Suprapubic skin (tissue), 4 donors: ENCODE data around the gene NET1.

Experiments
- CTCF ChIP-seq, 2 donors: fragments of 200-600 bp in 1 of 2; fragments of 450-650 bp in 1 of 2; sonication (generic) in 1 of 2; IDR thresholded peaks; one replicate each; pipeline ENCODE4 v1.5.1; 2016 to 2019; ENCODE audit warnings: antibody characterized with exemption in 2 of 2, mild to moderate bottlenecking in 1 of 2, moderate library complexity in 1 of 2
- EP300 ChIP-seq: sonication (generic); formaldehyde crosslinking; IDR thresholded peaks from one replicate; pipeline ENCODE4 v1.6.1; 2017; ENCODE audit warnings: antibody characterized with exemption
- POLR2A ChIP-seq, 2 donors: fragments of 450-650 bp; IDR thresholded peaks; one replicate each; pipeline ENCODE4 v1.6.1; 2017; ENCODE audit warnings: antibody characterized with exemption in 2 of 2, mild to moderate bottlenecking in 2 of 2, moderate library complexity in 2 of 2
- POLR2AphosphoS5 ChIP-seq, 3 donors: sonication (generic); formaldehyde crosslinking; IDR thresholded peaks; one replicate each; pipeline ENCODE4 v1.6.1; 2017; ENCODE audit warnings: antibody characterized with exemption in 3 of 3

- no peak for TF ChIP-seq CTCF (IDR thresholded peaks at IDR 0.05)
- TF ChIP-seq POLR2A (IDR thresholded peaks at IDR 0.05) = no peak
- TF ChIP-seq POLR2AphosphoS5 (IDR thresholded peaks at IDR 0.05) = no peak
- no peak for TF ChIP-seq EP300
These were observed 4.6 kb downstream of the NET1 start for GRCh38 chr10:5416981-5417380.
